Smooth muscle cell (in vitro differentiated cells): ENCODE data around the gene COG1. TPM values are rescaled to one million over a fixed set of nuclear protein-coding genes. Genes with fewer than 3 reads are reported as not detected.

Experiments
- DNase-seq: peaks from one replicate; lab custom pipeline; 2025; ENCODE audit not compliant: unreplicated experiment; lab: John Stamatoyannopoulos, UW
- H2AFZ ChIP-seq: fragments of 200-600 bp; sonication (generic); 2 replicates; pipeline ENCODE4 v1.6.0; 2016; ENCODE audit warnings: antibody characterized with exemption, low read depth, mild to moderate bottlenecking
- H3F3A ChIP-seq: fragments of 200-600 bp; sonication (generic); 2 replicates; pipeline ENCODE4 v1.6.0; 2017; ENCODE audit warnings: antibody characterized with exemption, low read depth
- H3K27ac ChIP-seq: fragments of 200-600 bp; sonication (generic); 2 replicates; pipeline ENCODE4 v1.5.1; 2016; ENCODE audit warnings: low read depth, mild to moderate bottlenecking
- H3K27me3 ChIP-seq: fragments of 200-600 bp; sonication (generic); 2 replicates; pipeline ENCODE4 v1.6.1; 2016; ENCODE audit warnings: low read depth, mild to moderate bottlenecking
- H3K36me3 ChIP-seq: fragments of 200-600 bp; sonication (generic); 2 replicates; pipeline ENCODE4 v1.5.1; 2016; ENCODE audit warnings: low read depth
- H3K4me1 ChIP-seq: fragments of 200-600 bp; sonication (generic); 2 replicates; pipeline ENCODE4 v1.5.1; 2016; ENCODE audit warnings: low read depth
- H3K4me2 ChIP-seq: fragments of 200-600 bp; sonication (generic); 2 replicates; pipeline ENCODE4 v1.6.0; 2016; ENCODE audit warnings: mild to moderate bottlenecking
- H3K4me3 ChIP-seq: fragments of 200-600 bp; sonication (generic); 2 replicates; pipeline ENCODE4 v1.5.1; 2016; ENCODE audit warnings: mild to moderate bottlenecking
- H3K79me2 ChIP-seq: fragments of 200-600 bp; sonication (generic); 2 replicates; pipeline ENCODE4 v1.6.0; 2016; ENCODE audit warnings: low read depth, mild to moderate bottlenecking
- H3K9ac ChIP-seq: fragments of 200-600 bp; sonication (generic); 2 replicates; pipeline ENCODE4 v1.6.0; 2016; ENCODE audit warnings: low read depth
- H3K9me3 ChIP-seq: fragments of 200-600 bp; sonication (generic); replicated peaks from 2 replicates; pipeline ENCODE4 v1.5.1; 2016; ENCODE audit warnings: low read depth
- H4K20me1 ChIP-seq: fragments of 200-600 bp; sonication (generic); 2 replicates; pipeline ENCODE4 v1.6.0; 2016; ENCODE audit warnings: low read depth
- WGBS: methylation state at CpG from one replicate; pipeline ENCODE4 v1.1.7; 2016; ENCODE audit warnings: low lambda C conversion rate; 5-methylcytosine and 5-hydroxymethylcytosine counted together
- polyA plus RNA-seq: library from polyadenylated mRNA; unstranded; fragments of >200 nt; fragmentation: Nextera tagmentation; extraction: Ambion mirVana; gene quantifications from 2 replicates; pipeline ENCODE4 v1.2.1, GENCODE V29; 2016
- total RNA-seq: library from RNA; depleted of rRNA; stranded (reverse); fragments of >200 nt; gene quantifications from 2 replicates; pipeline ENCODE4 v1.2.3, GENCODE V29; 2014
- TF ChIP-seq, protein P1 (sequence below): fragments of 200-600 bp; sonication (generic); IDR thresholded peaks from 2 replicates; pipeline ENCODE4 v1.5.1; 2017; ENCODE audit warnings: borderline replicate concordance, mild to moderate bottlenecking, antibody characterized with exemption; ENCODE audit not compliant: insufficient read depth, poor library complexity, severe bottlenecking

The COG1 gene
- total and polyA plus RNA-seq, 2 experiments from 2014 or later = 29.4 to 37.8 TPM

DNA sequence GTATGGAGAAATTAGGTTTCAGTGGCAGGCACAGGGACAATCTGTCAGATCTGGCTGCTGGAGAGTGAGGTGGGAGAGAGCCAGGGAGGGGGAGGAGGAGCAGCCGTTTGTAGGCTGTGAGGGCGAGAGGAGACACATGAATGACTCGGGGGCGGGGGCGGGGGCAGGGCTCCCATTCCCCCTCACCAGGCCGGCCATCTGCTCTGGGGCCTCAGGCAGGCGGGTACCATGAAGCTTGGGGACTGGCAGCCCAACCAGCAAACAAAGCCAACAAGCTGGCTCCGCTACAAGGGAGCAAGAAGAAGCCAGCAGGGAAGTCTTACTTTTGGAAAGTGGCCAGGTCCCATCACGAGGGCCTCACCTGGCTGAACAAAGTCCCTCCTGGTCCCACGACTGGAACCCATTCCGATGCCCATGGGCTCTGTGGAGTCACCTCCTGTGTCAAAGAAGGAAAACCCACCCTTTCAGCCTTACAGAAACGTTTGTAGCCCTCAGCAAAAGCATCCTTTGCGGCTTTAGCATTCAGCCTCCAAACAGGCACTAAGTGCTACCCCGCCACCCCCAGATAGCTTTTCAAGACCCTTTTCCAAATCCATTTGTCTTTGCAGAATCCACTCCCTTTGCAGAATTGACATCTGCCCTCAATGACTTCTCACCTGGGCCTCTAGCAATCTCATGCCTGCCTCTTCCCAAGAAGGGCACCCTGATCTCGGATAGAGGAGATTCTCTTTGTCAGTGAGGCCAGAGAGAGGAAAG, 37.3 kb upstream of the COG1 start:
- Histone ChIP-seq H3K79me2 (no peaks in the 10 kb centered on the region), H3K27ac (no peak overlapping the region), H3K4me2 (peak overlapping the region; percentile 53), H3F3A (no peaks in the 10 kb centered on the region), H4K20me1 (no peaks in the 10 kb centered on the region), H3K9ac (no peak overlapping the region), H2AFZ (peak overlapping the region; percentile 94), H3K36me3 (no peaks in the 10 kb centered on the region), H3K4me1 (peaks cover 12% of the 10 kb centered on the region), H3K27me3 (peaks cover 9% of the 10 kb centered on the region), H3K4me3 (no peak overlapping the region), H3K9me3 (no peaks in the 10 kb centered on the region)
- WGBS = 81% methylated on average over 10 of the region's 15 CpGs
- TF ChIP-seq, protein P1, sequence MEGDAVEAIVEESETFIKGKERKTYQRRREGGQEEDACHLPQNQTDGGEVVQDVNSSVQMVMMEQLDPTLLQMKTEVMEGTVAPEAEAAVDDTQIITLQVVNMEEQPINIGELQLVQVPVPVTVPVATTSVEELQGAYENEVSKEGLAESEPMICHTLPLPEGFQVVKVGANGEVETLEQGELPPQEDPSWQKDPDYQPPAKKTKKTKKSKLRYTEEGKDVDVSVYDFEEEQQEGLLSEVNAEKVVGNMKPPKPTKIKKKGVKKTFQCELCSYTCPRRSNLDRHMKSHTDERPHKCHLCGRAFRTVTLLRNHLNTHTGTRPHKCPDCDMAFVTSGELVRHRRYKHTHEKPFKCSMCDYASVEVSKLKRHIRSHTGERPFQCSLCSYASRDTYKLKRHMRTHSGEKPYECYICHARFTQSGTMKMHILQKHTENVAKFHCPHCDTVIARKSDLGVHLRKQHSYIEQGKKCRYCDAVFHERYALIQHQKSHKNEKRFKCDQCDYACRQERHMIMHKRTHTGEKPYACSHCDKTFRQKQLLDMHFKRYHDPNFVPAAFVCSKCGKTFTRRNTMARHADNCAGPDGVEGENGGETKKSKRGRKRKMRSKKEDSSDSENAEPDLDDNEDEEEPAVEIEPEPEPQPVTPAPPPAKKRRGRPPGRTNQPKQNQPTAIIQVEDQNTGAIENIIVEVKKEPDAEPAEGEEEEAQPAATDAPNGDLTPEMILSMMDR = no peak
- DNase-seq = no peak

- Histone ChIP-seq H4K20me1 (no peaks in the 10 kb centered on the region), H3F3A (no peaks in the 10 kb centered on the region), H3K4me2 (peak overlapping the region; percentile 53), H3K4me1 (peaks cover 17% of the 10 kb centered on the region), H3K4me3 (no peak overlapping the region), H3K36me3 (no peaks in the 10 kb centered on the region), H2AFZ (peak overlapping the region; percentile 94), H3K9me3 (no peaks in the 10 kb centered on the region), H3K27ac (no peak overlapping the region), H3K79me2 (no peaks in the 10 kb centered on the region), H3K27me3 (peaks cover 9% of the 10 kb centered on the region), H3K9ac (no peak overlapping the region)
- TF ChIP-seq, protein P1 = peak; percentile 62
- DNase-seq = peak; percentile 17
- 22% methylated on average over 22 of the region's 22 CpGs for WGBS
Observed at GRCh38 chr17:73156166-73156840, 36.6 kb upstream of the COG1 start.

- no peaks in the 10 kb centered on the region for H4K20me1 ChIP-seq
- no peaks in the 10 kb centered on the region for H3K9me3 ChIP-seq
- no peak overlapping the region for H2AFZ ChIP-seq
- DNase-seq = no peak
- H3K9ac ChIP-seq = no peak overlapping the region
- peaks cover 17% of the 10 kb centered on the region for H3K4me1 ChIP-seq
- TF ChIP-seq, protein P1 = no peak
- H3K4me2 ChIP-seq = no peak overlapping the region
- H3K27ac ChIP-seq = no peak overlapping the region
- H3K79me2 ChIP-seq = no peaks in the 10 kb centered on the region
- H3F3A ChIP-seq = no peaks in the 10 kb centered on the region
- peaks cover 9% of the 10 kb centered on the region for H3K27me3 ChIP-seq
- H3K4me3 ChIP-seq = no peak overlapping the region
- 85% methylated on average over 8 of the region's 8 CpGs for WGBS
- H3K36me3 ChIP-seq = no peaks in the 10 kb centered on the region
Observed at GRCh38 chr17:73156887-73157520, 35.9 kb upstream of the COG1 start.
